GM18517 (cell line): ENCODE data around the gene MEPCE.
"Not testable (repeated sequence)": the region's sequence is repeated elsewhere in the genome, so short reads cannot be mapped to it uniquely, and the experiment has no call there.

Experiments used
- ATAC-seq: cut with Tn5 transposase; IDR thresholded peaks from one replicate; pipeline ENCODE4 v1.9.1; 2021; ENCODE audit warnings: mild to moderate bottlenecking, moderate library complexity; ENCODE audit not compliant: unreplicated experiment

The MEPCE gene

GRCh38 chr7:100433592-100434296 is 4.1 kb downstream of the MEPCE start:
- no peak for ATAC-seq

DNA sequence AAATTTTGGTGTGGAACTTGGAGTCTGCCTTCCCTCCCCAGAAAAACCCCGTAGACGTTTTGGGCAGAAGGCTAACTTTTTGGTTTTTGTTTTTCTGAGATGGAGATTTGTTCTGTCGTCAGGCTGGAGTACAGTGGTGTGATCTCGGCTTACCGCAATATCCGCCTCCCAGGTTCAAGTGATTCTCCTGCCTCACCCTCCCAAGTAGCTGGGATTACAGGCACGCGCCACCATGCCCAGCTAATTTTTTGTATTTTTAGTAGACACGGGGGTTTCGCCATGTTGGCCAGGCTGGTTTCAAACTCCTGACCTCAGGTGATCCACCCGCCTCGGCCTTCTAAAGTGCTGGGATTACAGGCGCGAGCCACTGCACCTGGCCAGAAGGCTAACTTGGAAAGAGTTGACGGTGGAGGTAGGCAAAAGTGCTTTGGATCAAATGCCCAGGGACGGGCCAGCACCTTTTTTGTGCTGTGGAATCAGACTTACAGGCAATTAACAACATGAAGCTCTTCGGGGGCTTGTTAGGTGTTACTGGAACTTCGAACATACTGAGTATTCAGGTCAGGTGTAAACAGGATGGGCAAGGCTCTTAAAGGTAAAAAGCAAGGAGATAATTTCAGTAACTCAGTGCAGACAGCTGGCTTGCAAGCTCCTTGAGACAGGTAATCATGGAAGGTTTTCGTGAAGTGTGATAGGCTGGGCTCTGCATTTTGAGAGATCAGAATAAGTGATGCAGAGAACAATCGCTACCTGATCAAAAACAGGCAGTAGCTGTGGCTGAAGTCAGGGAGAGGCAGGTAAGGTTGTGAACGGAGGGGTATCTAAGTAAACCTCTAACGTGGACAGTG is 4.9 kb downstream of the MEPCE start:
- ATAC-seq, result no peak

DNA sequence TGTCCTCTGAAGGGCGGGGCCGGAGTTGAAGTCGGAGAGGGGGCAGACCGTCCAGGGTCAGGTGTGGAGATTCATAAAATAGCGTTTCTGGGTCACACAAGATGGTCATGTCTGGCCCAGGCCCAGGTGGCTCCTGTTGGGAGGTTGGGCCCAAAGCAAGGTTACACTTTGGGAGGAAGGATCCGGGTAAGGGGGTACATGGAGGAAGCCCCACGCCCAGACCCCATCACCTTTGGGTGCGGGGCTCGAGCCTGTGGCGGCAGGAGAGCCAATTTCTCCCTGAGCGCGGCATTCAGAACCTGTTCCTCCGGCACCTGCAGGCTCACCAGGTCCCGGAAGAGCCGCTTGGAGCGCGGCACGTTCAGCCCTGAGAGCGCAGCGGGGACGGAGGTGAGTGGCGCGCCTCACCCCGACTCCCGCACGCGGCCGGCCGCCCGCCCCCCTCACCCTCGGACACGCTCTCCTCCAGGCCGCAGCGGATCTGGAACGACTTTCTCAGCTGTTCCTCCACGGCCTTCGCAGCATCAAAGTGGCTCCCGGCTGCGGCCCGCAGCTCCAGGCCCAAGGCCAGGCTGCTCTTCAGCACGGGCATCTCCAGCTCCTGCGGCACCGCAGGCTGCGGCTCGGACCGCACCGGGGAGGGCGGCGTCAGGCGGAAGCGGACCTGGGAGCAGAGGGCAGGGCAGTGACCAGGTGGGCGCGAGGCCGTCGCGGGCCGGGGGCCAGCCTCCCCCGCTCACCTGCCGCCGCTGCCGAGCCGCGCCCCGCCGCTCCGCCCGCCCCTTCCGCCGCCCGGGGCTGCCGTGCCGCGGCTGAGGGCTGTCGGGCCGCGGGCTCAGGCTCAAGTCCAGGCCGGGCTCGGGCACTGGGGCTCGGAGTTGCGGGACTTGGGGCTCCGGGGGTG is 6.0 kb downstream of the MEPCE start:
- ATAC-seq, result peak; percentile 20

- ATAC-seq, result no peak
These were observed 7.8 kb downstream of the MEPCE start for GRCh38 chr7:100437150-100438100.

DNA sequence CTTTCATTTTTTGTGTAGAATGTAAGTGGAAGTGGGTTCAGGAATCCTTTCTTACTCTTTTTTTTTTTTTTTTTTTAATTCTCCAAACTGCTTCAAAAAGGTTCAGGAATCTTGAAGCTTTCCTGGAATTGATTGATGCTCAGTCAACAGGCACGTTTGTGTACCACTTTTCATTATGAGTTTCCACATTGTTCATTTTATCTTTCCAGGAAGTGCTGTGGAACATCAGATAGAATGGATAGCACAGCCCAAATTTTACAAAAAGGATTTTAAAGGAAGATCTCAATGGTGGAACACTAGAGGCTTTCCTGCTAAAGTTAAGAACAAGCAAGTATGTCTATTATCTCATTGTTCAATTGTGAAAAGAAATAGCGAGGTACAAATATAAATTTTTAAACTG is 8.5 kb downstream of the MEPCE start:
- no peak for ATAC-seq

GRCh38 chr7:100438731-100439130 is 9.1 kb downstream of the MEPCE start:
- ATAC-seq, result not testable (repeated sequence)

- not testable (repeated sequence) for ATAC-seq
These were observed 9.6 kb downstream of the MEPCE start for GRCh38 chr7:100439244-100439643.

GRCh38 chr7:100441641-100442535 is 12.3 kb downstream of the MEPCE start:
- no peak for ATAC-seq

DNA sequence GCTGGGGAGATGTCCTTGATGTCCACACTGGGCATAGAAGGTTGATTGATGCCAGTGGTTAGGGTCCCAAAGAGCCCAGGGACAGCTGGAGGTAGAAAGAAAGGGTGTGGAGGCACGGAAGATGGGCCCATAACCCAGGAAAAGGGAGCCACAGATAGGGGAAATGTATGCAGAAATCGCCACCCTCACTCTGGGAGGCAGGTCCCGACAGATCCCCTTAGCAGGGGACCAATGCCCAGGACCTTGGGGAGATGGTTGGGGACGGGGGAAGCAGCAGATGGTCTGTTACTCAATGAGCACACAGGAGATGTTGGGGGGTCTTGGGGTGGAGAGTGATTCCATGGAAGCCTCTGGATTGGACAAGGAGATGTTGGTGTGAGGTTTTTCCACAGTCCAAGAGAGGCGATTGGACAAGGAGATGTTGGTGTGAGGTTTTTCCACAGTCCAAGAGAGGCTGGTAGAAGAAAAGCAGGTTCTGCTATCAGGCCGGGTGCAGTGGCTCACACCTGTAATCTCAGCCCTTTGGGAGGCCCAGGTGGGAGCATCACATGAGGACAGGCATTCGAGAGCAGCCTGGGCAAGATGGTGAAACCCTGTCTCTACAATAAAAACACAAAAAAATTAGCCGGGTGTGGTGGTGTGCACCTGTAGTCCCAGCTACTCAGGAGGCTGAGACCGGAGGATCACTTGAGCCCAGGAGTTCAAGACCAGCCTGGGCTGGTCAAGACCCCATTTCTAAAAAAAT is 13.6 kb downstream of the MEPCE start:
- ATAC-seq, result no peak

GRCh38 chr7:100444311-100445278 is 15.0 kb downstream of the MEPCE start:
- no peak for ATAC-seq

- no peak for ATAC-seq
These were observed 16.4 kb downstream of the MEPCE start for GRCh38 chr7:100446040-100446439.

GRCh38 chr7:100447363-100447762 is 17.7 kb downstream of the MEPCE start:
- not testable (repeated sequence) for ATAC-seq

- ATAC-seq, result no peak
These were observed 19.7 kb downstream of the MEPCE start for GRCh38 chr7:100449190-100449795.

GRCh38 chr7:100452513-100452912 is 22.9 kb downstream of the MEPCE start:
- ATAC-seq, result no peak

GRCh38 chr7:100453854-100454253 is 24.2 kb downstream of the MEPCE start:
- not testable (repeated sequence) for ATAC-seq

DNA sequence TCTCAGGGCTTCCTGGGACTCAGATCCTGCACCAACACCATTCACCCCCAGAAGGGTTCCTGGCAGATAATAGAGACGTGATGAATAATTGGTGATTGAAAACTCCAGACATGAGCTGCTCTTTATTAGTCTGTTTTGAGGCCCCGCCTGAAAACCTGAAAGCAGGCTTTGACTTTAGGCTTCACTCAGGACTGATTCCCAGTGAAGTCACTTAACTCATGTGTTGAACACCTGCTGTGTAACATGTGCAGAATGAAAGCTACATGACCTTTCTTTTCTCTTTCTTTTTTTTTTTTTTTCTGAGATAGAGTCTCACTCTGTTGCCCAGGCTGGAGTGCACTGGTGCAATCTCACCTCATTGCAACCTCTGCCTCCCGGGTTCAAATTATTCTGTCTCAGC is 25.6 kb downstream of the MEPCE start:
- no peak for ATAC-seq

DNA sequence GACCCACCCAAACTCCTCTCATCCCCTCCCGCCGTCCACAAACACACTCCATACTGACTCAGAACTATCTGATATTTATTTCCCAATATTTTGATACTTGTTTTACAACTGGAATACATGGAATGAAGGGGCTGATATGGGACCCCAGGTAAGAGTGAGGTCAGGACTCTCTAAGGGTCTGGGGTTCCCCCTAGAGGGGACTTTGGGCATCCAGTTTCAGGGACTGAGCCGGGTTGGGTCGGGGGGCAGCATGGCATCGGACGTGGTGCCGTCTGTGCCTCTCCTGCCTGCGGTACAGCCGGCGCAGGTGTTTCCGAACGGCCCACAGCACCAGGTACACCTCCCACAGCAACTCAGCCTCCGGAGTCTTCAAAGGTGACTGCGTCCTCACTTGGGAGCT is 26.9 kb downstream of the MEPCE start:
- no peak for ATAC-seq
